CD4-positive, alpha-beta T cell treated with Interleukin-6 for 4 hours (primary cell): ENCODE results near the gene DDX24.

Experiments used
- DNase-seq: peaks from one replicate; pipeline ENCODE4 v3.0.0-alpha.2; 2020; ENCODE audit warnings: mixed read lengths

DDX24 gene

DNA sequence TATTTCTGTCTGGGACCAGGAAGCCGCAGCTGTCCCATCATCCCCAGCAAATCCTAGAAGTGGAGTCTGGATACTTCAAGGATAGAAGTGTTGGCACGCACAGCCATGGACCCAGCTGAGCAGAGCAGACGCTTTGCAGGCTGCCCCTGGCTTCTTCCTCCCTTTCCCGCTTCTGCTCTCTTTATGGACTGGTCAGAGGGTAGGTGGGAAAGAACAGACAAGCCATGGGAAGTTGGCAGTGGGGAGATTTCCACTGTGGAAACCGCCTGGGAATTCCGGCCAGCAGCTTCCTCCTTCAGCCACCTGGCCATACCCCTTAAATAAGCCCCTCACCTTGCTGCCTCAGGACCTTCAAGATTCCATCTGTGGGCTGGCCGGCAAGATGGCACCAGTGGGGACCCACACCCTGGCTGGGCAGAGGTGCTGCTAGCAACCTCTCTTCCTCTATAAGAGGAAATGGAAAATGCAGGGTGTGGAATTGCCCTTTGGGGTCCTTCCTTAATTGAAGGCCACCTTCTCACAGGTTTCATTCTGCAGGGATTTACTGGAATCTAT, 34.2 kb downstream of the DDX24 start:
- no peak for DNase-seq

- no peak for DNase-seq
Observed at GRCh38 chr14:94045563-94046345, 35.2 kb downstream of the DDX24 start.

DNA sequence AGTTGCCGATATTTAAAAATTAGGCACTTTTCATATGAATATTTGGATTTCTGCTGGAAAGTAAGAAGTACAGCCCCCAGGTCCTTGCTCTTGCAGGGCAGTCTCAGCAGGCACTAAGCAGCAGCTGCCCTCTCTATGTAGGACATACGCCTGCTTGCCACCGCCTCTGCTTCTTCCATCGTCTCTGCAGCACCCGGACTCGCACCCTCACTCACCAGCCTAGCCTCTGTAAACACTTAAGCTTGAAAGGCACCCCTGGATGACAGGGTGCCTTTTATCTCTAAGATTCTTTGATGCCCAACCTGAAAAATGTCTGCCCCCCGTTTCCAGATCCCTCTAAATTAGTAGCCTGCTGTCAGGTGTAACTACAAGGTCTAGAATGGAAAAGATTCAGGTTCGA, 35.9 kb downstream of the DDX24 start:
- DNase-seq: no peak

DNA sequence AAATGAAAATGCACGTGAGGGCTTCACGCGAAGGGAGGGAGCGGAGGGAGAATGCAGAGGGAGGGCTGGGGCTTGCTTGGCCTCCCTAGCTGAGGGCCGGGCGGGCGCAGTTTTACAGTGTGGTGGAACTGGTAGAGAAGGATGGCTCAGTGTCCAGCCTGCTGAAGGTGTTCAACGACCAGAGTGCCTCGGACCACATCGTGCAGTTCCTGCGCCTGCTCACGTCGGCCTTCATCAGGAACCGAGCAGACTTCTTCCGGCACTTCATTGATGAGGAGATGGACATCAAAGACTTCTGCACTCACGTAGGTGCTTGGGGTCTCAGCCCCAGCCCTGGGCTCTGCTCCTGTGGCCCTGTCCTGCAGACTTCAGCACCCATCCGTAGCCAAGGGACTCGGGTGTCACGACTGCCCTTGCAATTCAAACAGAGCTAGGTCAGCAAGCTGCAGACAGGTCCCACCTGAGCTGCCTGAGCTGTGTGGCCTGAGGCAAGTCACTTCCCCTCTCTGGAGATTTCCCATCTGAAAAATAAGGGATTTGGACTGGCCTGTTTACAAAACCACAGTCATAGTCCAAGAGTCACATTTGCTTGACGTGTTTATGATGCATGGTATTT, 36.4 kb downstream of the DDX24 start:
- DNase-seq: no peak

- no peak for DNase-seq
Observed at GRCh38 chr14:94043756-94044475, 37.1 kb downstream of the DDX24 start.

- DNase-seq: no peak
Observed at GRCh38 chr14:94043111-94043755, 37.8 kb downstream of the DDX24 start.

GRCh38 chr14:94042433-94043091, 38.4 kb downstream of the DDX24 start:
- DNase-seq: no peak

- DNase-seq: no peak
Observed at GRCh38 chr14:94041551-94042346, 39.3 kb downstream of the DDX24 start.

DNA sequence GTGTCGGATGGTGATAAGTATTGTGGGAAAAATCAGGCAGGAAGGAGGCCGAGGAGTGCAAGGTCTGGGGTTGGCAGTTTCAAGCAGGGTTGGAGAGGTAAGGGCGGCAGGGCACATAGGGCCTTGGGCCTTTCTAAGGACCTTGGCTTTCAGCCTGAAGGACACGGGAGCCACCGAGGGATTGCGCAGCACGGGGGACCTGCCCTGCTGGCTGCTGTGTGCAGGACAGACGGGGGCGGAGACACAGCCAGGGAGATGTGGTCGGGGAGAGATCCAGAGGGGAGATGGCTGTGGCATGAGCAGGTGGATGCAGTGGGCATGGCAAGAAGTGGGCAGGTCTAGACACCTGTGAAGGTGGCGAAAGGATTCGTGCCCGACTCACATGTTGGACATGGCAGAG, 40.2 kb downstream of the DDX24 start:
- DNase-seq: no peak

DNA sequence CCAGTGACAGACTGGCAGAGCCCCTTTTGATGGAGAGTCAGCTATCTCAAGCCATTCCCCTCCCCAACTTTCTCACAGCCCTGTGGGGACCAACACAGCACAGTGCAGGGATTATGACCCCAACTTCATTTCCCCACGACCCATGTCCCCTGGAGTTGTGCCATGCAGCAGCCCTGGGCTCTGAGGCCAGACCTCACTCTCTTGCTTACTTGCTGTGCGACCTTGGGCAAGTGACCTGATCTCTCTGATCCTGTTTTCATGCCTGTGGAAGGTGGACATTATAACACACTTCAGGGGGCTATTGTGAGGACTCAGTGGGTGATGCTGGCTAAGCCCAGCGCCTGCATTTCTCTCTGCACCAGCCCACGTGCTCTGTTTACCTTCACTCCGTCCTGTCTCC, 40.8 kb downstream of the DDX24 start:
- no peak for DNase-seq

GRCh38 chr14:94038921-94039629, 41.9 kb downstream of the DDX24 start:
- DNase-seq: no peak

DNA sequence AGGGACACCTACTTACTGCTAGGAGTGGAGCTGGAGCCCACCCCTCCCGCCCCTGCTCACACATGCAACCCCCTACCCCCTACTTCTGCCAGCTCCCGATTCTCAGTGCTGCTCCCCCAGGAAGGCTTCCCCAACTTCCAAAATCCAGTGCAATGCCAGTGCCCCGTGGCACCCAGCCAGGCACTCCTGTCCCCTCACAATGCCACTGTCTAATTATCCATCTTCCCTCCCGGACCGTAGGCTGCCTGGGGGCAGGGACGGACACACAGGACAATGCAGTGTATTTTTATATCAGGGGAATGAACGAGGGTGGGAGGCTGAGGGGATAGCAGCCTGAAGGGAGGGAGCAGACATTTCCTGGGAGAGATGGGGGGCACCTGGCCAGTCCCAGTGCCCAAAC, 42.5 kb downstream of the DDX24 start:
- DNase-seq: no peak

DNA sequence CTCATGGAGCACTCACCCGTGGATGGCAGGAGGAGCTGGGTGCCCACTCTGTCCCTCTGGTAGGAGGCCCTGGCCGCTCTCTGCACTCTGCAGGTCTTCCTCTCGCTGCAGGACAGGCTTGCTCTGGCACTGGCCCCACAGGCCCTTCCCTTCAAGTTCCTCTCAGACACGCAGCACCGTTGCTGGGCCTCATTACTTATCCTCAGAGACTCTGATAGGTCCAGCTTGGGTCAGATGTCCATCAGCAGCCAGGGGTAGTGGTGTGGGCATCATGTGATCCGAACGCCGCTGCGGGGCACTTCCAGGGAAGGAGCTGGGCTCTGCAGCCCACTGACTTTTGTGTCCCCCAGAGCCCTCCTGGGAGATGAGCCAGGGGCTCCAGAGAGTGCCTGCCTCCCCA, 43.0 kb downstream of the DDX24 start:
- DNase-seq: no peak

DNA sequence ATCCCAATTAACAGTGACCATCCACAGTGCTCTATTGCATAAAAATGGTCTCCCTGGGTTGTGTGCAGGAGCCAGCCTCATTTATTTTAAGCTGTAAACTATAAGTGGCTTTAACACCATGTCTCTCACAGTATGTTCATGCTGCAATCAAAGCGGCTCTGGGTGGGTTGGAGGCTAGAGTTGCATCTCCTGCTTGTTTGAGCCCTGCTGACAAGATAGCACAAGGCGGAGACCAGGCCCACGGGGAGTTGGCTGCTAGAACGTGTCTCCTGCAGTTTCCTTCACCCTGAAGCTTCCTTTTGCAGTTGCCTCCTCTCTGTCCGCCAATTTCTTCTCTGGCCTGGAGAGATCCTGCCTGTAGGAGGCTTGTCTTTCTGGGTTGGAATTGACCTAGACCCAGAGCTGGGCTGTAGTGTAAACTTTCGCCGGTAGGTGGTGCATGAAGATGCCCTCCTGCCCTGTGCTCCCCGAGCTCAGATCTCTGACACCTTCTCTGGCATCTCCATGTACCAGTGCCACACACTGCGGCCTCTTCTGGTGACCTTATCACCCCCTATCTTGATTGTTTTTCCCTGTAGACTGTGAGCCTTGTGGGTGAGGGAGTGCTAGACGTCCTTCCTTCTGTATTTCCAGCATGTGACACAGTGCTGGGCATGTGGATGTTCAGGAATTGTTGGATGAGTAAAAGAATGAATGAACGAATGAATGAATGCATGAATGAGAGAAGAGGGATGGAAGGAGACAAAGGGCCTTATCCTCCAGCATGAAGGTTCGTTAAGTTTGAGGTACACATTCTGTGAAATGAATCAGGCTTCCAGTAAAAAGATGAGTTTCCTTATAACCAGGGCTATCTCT, 44.5 kb downstream of the DDX24 start:
- DNase-seq: peak; percentile 79

GRCh38 chr14:94034886-94035285, 46.1 kb downstream of the DDX24 start:
- no peak for DNase-seq

GRCh38 chr14:94031883-94032279, 49.1 kb downstream of the DDX24 start:
- no peak for DNase-seq

GRCh38 chr14:94031161-94031882, 49.7 kb downstream of the DDX24 start:
- DNase-seq: no peak

GRCh38 chr14:94030571-94030970, 50.4 kb downstream of the DDX24 start:
- DNase-seq: no peak

DNA sequence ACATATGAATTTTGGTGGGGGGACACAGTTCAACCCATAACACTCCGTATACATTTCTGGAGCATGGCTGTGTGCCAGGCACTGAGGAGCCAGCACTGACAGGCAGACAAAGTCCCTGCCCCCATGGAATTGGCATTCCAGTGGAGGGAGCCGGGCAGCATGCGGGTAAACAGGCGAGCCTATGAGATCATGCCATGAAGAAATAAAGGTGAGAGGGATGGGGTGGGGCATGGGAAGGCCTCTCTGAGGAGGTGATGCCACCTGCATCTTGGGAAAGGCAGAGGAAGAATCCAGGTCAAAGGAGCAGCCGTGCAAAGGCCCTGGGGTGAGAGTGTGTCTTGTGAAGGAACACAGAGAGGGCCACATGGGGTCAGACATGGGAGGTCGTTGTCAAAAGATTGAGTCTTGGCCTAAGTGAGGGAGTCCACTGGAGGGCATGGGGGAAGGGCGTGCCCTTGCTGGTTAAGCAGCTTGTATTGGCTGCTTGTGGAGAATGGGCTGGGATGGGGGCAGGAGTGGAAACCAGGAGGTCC, 51.3 kb downstream of the DDX24 start:
- DNase-seq: no peak
